ENCODE results near the gene PLA2G12B.

DNA sequence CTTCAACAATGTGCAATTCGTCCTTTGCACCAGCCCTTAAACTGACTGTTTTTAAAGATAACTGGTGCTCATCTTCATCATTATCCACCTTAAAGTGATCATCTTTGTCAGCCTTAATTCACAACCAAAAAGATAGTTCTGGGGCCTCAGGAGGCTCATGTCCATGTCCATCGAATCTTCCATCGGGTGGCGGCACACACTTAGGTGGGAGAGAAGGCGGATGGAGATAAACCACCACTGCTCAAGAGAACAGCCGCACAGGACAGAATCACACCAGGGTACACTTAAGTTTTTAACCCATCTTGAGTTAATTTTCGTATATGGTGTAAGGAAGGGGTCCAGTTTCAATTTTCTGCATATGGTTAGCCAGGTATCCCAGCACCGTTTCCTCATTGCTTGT is 36.3 kb downstream of the PLA2G12B start:
- TF ChIP-seq, protein P1, sequence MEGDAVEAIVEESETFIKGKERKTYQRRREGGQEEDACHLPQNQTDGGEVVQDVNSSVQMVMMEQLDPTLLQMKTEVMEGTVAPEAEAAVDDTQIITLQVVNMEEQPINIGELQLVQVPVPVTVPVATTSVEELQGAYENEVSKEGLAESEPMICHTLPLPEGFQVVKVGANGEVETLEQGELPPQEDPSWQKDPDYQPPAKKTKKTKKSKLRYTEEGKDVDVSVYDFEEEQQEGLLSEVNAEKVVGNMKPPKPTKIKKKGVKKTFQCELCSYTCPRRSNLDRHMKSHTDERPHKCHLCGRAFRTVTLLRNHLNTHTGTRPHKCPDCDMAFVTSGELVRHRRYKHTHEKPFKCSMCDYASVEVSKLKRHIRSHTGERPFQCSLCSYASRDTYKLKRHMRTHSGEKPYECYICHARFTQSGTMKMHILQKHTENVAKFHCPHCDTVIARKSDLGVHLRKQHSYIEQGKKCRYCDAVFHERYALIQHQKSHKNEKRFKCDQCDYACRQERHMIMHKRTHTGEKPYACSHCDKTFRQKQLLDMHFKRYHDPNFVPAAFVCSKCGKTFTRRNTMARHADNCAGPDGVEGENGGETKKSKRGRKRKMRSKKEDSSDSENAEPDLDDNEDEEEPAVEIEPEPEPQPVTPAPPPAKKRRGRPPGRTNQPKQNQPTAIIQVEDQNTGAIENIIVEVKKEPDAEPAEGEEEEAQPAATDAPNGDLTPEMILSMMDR (IDR thresholded peaks at IDR 0.05), result no peak
- no peak for TF ChIP-seq ZFX (IDR thresholded peaks at IDR 0.05; ENCODE audit: borderline replicate concordance)

Measured in 22Rv1 (cell line).